Measurements from ENCODE around the gene SETMAR.

DNA sequence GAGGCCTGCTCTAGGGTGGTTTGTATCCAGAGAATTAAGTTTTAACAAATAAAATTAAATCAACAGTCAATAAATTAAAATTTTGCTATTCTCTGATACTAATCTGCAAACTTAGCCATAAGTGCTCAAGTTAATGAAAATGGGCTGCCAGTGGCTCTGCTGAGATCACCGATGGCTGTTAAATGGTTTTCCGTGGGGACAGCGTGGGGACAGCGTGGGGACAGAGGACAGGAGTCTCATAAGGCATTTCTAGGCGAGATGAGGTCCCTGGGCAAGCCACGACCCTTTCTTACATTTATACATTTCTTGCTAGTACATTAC, 53.0 kb downstream of the SETMAR start:
- TF ChIP-seq, protein P1, sequence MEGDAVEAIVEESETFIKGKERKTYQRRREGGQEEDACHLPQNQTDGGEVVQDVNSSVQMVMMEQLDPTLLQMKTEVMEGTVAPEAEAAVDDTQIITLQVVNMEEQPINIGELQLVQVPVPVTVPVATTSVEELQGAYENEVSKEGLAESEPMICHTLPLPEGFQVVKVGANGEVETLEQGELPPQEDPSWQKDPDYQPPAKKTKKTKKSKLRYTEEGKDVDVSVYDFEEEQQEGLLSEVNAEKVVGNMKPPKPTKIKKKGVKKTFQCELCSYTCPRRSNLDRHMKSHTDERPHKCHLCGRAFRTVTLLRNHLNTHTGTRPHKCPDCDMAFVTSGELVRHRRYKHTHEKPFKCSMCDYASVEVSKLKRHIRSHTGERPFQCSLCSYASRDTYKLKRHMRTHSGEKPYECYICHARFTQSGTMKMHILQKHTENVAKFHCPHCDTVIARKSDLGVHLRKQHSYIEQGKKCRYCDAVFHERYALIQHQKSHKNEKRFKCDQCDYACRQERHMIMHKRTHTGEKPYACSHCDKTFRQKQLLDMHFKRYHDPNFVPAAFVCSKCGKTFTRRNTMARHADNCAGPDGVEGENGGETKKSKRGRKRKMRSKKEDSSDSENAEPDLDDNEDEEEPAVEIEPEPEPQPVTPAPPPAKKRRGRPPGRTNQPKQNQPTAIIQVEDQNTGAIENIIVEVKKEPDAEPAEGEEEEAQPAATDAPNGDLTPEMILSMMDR (IDR thresholded peaks at IDR 0.05) = no peak
- no peak for TF ChIP-seq POLR2A (IDR thresholded peaks at IDR 0.05)

Measured in heart left ventricle (tissue), 13 donors.